ENCODE results near the gene LRRC3B. TPM values are rescaled to one million over a fixed set of nuclear protein-coding genes. Genes with fewer than 3 reads are reported as not detected.

The LRRC3B gene
- total and polyA plus RNA-seq, 2 donors (not counting 3 experiments of a cell fraction or from before 2014, with no cell fraction given) = not detected

GRCh38 chr3:26591926-26592325, 30.6 kb upstream of the LRRC3B start:
- TF ChIP-seq JUN (IDR thresholded peaks at IDR 0.05; ENCODE audit: borderline replicate concordance, insufficient read depth, insufficient read length, low read depth) (no peak), POLR2A (IDR thresholded peaks at IDR 0.05; ENCODE audit: low read depth, low read length) (no peak), POLR2AphosphoS5 (IDR thresholded peaks at IDR 0.05; ENCODE audit: insufficient read depth, low read depth, low read length) (no peak), FOS (IDR thresholded peaks at IDR 0.05; ENCODE audit: borderline replicate concordance, insufficient read depth, low read length) (no peak), EZH2 (IDR thresholded peaks at IDR 0.05; ENCODE audit: borderline replicate concordance, low read depth, low read length, severe bottlenecking) (no peak), MYC (IDR thresholded peaks at IDR 0.05; ENCODE audit: low read depth, low read length) (no peak), GATA2 (IDR thresholded peaks at IDR 0.05; ENCODE audit: insufficient read depth, insufficient read length, low read depth, low read length) (no peak), CTCF (IDR thresholded peaks at IDR 0.05; ENCODE audit: extremely low read depth in 1 of 2, insufficient read depth in 1 of 2, low read depth in 1 of 2, low read length in 2 of 2) (no peak), MAX (IDR thresholded peaks at IDR 0.05; ENCODE audit: insufficient read depth, insufficient read length) (no peak)
- BruUV-seq (replicated peaks) = no TSS peak
- Histone ChIP-seq H3K9me1 (replicated peaks; ENCODE audit: control insufficient read depth, extremely low read depth, insufficient read depth, low read length) (no peaks in the 10 kb centered on the region), H3K36me3 (ENCODE audit: control insufficient read depth in 2 of 2, extremely low read depth in 1 of 2, insufficient read depth in 2 of 2, low read length in 2 of 2) (no peaks in the 10 kb centered on the region), H3K9me3 (replicated peaks; ENCODE audit: control insufficient read depth, insufficient read depth, low read length) (peaks cover 8% of the 10 kb centered on the region), H2AFZ (ENCODE audit: low read depth, low read length) (no peak overlapping the region), H3K4me3 (replicated peaks in 1 of 3; ENCODE audit: insufficient read depth in 1 of 3, low read depth in 1 of 3, low read length in 3 of 3) (no peak overlapping the region), H3K9ac (replicated peaks; ENCODE audit: extremely low read depth, insufficient read depth, low read length) (no peak overlapping the region), H3K79me2 (ENCODE audit: control insufficient read depth, insufficient read depth, low read length) (no peaks in the 10 kb centered on the region), H3K27me3 (ENCODE audit: control insufficient read depth in 2 of 2, insufficient read depth in 2 of 2, low read length in 2 of 2) (no peaks in the 10 kb centered on the region), H3K27ac (ENCODE audit: insufficient read depth, low read depth, low read length) (no peak overlapping the region), H3K4me2 (ENCODE audit: insufficient read depth, low read length) (no peak overlapping the region), H4K20me1 (replicated peaks; ENCODE audit: control insufficient read depth, extremely low read depth, insufficient read depth, low read length) (no peaks in the 10 kb centered on the region), H3K4me1 (ENCODE audit: control insufficient read depth, extremely low read depth, insufficient read depth, low read length) (no peaks in the 10 kb centered on the region)
- ChIA-PET CTCF (no interaction called here), POLR2A (no interaction called here)
- dilution Hi-C loops (cut with MboI; ENCODE audit: extremely low pct_ligation_motif_present, low sequenced_read_pairs) = no loop called here
- FAIRE-seq (no peak), DNase-seq (ENCODE audit: low read depth, low spot score) (no peak)
- intact Hi-C loops (cut with micrococcal nuclease) = no loop called here

Data from endothelial cell of umbilical vein (primary cell).